Retinal pigment epithelial cell (primary cell): ENCODE data around the gene ERI3.

Source experiments
- DNase-seq: peaks from one replicate; pipeline ENCODE4 v3.0.0-alpha.2; 2010; ENCODE audit warnings: low read depth
- H3K4me3 ChIP-seq: 2 replicates; pipeline ENCODE4 v1.5.1; 2011; ENCODE audit warnings: mild to moderate bottlenecking, low read length, control low read depth, moderate library complexity
- CTCF ChIP-seq: conservative IDR thresholded peaks from 2 replicates; pipeline ENCODE4 v1.5.1; 2011; ENCODE audit warnings: low read depth, low read length, control low read depth, inconsistent platforms

The ERI3 gene

DNA sequence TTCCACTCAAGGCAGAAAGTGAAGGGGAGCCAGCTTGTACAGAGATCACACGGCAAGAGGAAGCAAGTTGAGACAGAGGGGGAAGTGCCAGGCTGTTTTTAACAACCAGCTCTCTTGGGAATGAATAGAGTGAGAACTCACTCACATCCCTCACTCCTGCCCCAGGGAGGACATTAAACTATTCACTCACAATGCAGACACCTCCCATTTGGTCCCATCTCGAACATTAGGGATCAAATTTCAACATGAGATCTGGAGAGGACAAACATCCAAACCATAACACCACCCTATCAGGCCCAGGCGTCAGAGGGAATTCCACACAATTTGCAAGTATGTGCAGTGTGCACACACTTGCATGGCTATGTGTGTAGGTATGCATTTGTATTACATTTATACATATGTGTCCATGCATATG is 79.1 kb downstream of the ERI3 start:
- no peak overlapping the region for H3K4me3 ChIP-seq
- no peak for DNase-seq
- no peak for TF ChIP-seq CTCF

GRCh38 chr1:44275296-44275962 is 79.6 kb downstream of the ERI3 start:
- H3K4me3 ChIP-seq = no peak overlapping the region
- TF ChIP-seq CTCF = no peak
- no peak for DNase-seq

GRCh38 chr1:44273560-44274350 is 81.3 kb downstream of the ERI3 start:
- no peak for DNase-seq
- H3K4me3 ChIP-seq = no peak overlapping the region
- no peak for TF ChIP-seq CTCF

- TF ChIP-seq CTCF = no peak
- DNase-seq = no peak
- H3K4me3 ChIP-seq = no peak overlapping the region
Measured at GRCh38 chr1:44272992-44273391, 82.1 kb downstream of the ERI3 start.

DNA sequence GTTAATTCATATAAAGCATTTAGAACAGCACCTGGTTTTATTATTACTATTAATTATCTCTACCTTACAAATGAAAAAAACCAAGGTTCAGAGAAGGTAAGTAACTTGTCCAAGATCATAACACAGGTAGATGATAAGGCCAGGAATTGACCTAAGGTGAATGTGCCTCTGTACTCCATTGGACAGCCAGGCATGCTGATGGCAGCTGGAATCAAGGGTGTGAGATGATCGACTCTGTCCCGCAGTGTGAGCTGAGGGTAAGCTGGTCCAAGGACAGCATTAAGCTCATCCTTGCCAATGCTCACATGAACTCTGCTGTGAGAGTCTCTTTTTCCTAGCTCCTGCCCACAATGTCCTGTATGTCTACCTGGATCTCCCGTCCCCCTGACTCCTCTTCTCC is 83.4 kb downstream of the ERI3 start:
- H3K4me3 ChIP-seq = no peak overlapping the region
- DNase-seq = no peak
- TF ChIP-seq CTCF = no peak

- H3K4me3 ChIP-seq = no peak overlapping the region
- DNase-seq = no peak
- no peak for TF ChIP-seq CTCF
Measured at GRCh38 chr1:44270686-44271628, 84.1 kb downstream of the ERI3 start.
